Neural cell (in vitro differentiated cells): Measurements from ENCODE around the gene SLC7A8.

ENCODE experiments used
- CTCF ChIP-seq: fragments of 450-650 bp; IDR thresholded peaks from 2 replicates; pipeline ENCODE4 v1.5.1; 2014; ENCODE audit warnings: antibody characterized with exemption, mild to moderate bottlenecking, moderate library complexity; ENCODE audit not compliant: poor library complexity, severe bottlenecking
- TAF1 ChIP-seq: IDR thresholded peaks from 2 replicates; pipeline ENCODE4 v1.6.1; 2012; ENCODE audit warnings: low read depth

GRCh38 chr14:23185063-23185462, 1.6 kb upstream of the SLC7A8 start:
- TF ChIP-seq CTCF = no peak
- TF ChIP-seq TAF1 = no peak
